Cerebellar cortex (tissue), 1 donor: ENCODE data around the gene SNAI3.
A peak's percentile ranks its signal among the peaks of the same experiment; 100 is the strongest.

Source experiments
- DNase-seq: peaks from one replicate; pipeline ENCODE4 v3.0.0-alpha.2; 2015; ENCODE audit warnings: low spot score

Gene SNAI3

DNA sequence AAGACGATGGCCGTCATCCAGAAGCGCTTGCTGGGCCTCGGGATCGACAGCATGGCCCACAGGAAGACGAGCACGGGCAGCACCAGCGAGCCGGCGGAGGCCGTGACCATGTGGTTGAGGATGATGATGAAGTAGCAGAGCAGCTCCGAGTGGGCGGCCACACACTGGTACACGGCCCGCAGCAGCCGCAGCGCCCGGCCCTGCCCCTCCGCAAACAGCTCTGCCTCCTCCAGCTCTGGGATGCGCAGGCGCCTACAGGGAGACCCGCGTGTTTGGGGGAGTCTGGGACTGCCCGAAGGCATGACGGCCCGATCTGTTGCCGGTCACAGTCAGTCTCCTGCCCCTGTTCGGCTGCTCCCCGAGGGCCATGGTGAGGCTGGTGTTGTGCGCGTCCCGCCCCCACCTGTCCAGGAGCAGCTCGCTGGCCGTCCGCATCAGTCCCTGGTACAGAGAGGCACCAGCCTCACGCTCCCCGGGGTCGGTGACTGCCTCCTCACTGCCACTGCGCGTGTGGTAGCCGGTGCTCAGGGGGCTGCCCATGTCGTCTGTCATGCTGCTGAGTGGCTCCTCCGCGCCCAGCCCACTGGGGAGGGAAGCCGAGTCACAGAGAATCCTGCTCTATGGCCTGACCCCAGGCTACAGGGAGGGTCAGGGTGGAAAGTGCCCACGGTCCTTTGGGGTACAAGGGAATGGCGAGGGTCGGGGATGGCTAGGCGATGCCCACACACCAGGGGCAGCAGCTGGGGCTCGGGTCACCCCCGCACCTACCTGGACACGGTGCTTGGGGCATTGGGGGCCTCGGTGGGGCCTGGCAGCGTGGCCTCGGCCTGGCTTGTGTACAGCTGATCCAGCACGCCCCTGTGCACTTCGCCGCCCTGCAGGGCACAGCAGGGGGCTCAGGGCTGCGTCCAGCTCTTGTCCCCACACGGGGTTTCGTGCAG lies 35.8 kb upstream of the SNAI3 start:
- DNase-seq = no peak

DNA sequence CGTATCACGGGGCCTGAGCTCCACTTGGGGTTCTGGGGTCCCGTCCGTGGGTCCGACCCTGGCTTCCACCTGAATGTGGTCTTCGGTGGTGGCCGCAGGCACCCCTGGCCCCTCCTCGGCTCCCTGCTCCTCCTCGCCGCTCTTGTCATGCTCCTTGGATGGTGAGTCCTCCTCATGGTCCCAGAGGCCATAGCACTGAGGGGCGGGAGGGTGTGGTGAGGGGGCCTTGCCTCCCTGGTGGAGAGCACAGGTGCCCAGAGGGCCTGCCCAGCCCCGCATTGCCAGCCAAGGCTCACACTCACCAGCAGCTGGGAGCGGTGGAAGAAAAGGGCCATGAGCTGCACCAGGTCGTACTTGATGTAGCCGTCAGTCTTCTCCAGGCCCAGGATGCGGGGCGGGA lies 34.9 kb upstream of the SNAI3 start:
- no peak for DNase-seq

GRCh38 chr16:88720396-88720970 lies 34.2 kb upstream of the SNAI3 start:
- no peak for DNase-seq

GRCh38 chr16:88719933-88720296 lies 33.6 kb upstream of the SNAI3 start:
- DNase-seq = no peak

GRCh38 chr16:88719267-88719932 lies 33.1 kb upstream of the SNAI3 start:
- no peak for DNase-seq

DNA sequence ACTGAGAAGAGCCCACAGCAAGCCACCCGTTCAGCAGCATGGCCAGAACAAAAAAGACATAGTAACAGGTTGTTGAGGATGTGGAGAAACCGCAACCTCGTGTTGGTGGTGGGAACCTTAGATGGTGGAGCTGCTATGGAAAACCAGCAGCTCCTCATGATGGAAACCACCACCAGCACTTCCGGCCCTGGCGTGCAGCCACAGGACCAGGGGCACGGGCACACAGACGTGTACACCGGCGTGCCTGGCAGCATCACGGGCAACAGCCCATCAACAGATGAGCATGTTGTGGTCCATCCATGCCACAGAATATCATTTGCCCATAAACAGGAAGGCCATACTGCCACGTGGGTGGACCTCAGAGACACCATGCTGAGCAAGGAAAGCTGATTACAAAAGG lies 31.9 kb upstream of the SNAI3 start:
- no peak for DNase-seq

DNA sequence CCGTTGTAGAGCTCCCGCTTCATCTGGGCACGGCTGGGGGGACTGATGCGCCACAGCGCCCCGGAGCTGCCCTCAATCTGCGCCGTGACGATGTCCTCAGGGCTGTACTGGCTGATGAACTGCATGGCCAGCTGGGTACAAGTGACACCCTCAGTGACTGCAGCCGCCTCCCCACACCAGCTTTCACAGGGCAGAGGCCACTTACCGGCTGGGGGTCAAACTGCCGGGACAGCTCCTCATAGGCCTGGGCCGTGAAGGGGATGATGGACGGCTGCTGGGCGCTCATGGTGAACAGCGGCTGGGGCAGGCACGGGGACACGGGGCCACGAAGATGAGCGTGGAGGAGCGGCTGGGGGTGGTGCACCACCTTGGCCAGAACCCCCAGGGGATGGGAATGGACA lies 30.3 kb upstream of the SNAI3 start:
- DNase-seq = no peak

GRCh38 chr16:88716201-88716600 lies 29.9 kb upstream of the SNAI3 start:
- DNase-seq = no peak

DNA sequence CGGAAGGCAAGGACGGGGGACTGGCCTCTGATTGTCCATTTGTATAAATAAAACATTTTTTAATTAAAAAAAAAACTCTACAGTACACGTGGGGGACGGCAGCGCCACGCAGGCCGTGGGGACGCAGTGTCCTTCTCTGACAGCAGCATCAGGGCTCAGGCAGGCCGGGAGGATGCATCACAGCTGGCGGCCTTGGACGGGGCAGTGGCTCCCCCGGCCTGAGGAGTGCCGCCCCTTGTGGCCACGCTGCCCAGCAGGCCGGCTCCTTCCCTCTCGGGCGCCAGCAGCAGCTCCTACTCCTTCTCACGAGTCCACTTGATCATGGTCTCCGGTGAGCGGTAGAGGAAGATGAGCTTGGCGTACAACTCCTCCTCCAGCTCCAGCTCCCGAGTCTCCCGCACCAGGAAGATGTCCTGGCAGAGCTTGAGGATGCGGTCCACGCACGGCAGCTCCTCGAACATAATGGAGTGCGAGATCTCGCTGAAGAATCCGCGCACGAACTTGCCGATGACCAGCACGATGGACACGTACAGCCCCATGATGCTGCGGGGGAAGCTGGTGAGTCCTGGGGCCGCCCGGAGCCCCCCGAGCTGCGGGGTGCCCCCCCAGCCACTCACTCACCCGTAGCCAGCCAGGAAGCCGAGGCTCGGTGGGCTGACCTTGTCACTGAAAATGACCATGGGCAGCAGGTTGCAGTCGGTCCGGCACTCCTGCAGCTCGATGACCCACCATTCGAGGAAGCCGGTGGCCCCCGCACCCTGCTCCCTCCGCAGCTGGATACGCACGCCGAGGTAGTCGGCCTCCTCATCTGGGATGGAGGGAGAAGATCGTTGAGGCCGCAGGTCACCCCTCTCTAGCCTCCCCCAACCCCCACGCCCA lies 29.2 kb upstream of the SNAI3 start:
- no peak for DNase-seq

GRCh38 chr16:88714420-88715302 lies 28.4 kb upstream of the SNAI3 start:
- no peak for DNase-seq

DNA sequence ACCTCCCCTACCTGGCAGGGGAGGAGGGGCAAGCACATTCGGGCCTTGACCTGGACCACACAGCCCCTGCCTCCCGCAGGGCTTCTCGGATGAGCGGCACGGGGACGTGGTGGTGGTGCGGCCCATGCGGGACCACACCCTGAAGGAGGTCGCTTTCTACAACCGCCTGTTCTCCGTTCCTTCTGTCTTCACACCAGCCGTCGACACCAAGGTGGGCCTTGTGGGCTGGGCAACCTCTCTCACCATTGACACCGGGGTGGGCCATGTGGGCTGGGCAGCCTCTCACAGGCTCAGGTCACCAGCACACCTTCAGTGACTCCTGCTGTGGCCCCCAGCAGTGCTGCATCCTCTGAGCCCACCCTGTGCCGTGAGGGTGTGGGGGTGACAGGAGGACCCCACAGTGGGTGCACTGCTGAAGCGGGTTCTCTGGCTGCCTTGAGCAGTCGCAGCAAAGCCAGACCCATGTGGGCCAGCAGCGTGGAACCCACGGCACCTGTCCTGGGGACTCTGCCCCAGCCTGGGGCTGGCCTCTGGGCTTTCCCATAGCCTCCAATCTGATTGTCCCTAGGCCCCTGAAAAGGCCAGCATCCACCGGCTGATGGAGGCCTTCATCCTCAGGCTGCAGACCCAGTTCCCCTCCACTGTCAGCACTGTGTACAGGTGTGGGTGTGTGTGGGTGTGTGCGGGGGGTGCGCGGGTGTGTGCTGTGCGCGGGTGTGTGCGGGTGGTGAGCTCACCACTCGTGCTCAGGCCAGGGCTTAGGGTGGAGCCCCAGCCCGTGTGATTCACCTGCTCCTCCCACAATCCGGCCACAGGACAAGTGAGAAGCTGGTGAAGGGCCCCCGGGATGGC lies 27.5 kb upstream of the SNAI3 start:
- DNase-seq = no peak

DNA sequence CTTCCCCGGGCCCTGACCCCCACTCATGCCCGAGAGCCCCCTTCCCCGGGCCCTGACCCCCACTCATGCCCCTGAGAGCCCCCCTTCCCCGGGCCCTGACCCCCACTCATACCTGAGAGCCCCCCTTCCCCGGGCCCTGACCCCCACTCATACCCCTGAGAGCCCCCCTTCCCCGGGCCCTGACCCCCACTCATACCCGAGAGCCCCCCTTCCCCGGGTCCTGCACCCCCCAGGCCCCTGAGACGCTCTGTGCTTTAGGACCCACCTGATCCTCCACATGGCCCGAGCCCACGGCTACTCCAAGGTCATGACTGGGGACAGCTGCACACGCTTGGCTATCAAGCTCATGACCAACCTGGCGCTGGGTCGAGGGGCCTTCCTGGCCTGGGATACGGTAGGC lies 26.7 kb upstream of the SNAI3 start:
- DNase-seq = no peak

- DNase-seq = no peak
Measured at GRCh38 chr16:88712362-88712979, 26.2 kb upstream of the SNAI3 start.

GRCh38 chr16:88711750-88712340 lies 25.5 kb upstream of the SNAI3 start:
- no peak for DNase-seq

- no peak for DNase-seq
Measured at GRCh38 chr16:88710556-88710955, 24.2 kb upstream of the SNAI3 start.

DNA sequence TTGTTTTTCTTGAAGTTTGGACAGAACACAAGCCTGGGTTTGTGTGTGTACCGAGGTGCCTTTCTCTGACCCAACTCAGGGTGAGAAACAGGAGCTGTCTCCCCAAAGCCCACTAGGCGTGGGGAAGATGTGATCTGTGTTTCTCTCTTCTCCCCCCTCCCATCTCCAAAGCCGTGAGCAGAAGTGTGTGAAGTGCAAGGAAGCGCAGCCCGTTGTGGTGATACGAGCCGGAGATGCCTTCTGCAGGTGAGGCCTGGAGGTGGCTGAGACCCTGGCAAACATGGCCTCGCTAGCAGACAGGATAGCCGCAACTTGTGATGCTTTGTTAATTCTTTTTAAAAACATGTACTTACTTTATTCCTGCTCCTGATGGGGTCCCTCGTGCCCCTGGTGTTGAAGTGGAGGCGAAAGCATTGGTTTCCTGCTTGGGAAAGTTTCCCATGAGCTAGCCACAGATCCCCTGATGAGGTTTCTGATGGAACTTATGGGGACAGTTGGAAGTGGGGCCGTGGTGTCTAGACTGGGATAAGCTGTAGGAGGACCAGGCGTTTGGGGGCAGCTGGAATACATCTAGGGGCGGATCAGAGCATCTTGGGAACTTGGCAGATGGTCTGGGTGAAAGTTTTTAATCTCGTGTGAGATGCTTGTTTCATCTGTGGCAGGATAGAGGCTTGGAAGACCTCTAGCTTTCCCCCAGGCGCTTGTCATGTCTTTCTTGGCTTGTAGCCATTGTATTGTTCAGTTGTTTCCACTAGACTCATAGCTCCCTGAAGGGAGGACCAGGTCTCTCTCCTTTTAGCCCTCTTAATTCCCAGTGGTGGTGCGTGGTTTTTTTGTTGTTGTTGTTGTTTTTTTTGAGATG lies 20.9 kb upstream of the SNAI3 start:
- no peak for DNase-seq

DNA sequence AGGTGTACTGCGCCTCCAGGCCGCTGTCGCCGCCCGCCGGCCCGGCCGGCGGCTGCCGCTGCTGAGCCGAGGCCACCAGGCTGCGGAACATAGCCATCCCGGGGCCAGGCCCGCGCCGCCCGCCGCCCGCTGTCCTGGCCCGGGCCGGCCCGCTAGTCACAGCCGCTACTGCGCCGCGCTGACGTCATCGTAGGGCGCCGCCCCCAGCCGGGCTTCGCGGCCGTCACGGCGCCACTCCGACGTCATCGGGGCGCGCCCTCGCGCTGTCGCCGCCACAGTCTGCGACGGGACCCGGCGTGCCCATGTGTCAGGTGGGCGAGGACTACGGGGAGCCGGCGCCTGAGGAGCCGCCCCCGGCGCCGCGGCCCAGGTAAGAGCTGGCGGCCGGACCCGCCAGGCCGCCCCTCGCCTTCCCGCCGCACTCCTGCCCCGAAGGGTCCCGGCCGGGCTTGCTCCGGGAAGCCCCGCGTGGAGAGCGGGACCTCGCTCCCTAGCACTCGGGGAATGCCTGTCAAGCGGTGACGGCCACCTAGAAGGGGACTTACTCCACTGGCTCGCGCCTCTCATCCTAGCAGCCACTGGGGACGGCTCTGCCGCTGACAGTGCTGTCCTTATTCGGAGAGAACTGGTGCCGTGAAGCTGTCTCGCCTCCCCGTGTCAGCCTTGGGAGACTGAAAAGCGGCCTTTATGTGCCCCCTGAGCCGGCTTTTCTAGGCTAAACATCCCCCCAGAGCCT lies 20.1 kb upstream of the SNAI3 start, which contains the start of the genes CTU2 and RNF166:
Gene CTU2 (plus strand): TSS at position 275 of the 736 bp plus-strand sequence. CDS start 28 bp downstream, at position 303.
Gene RNF166 (minus strand): TSS at position 180 of the 736 bp plus-strand sequence. CDS start 83 bp downstream, at position 97.
- DNase-seq = peak; percentile 78
